PC-3 (cell line): ENCODE data around the gene OR4S1. TPM values are rescaled to one million over a fixed set of nuclear protein-coding genes. Genes with fewer than 3 reads are reported as not detected.
"Not testable (repeated sequence)": the region's sequence is repeated elsewhere in the genome, so short reads cannot be mapped to it uniquely, and the experiment has no call there.

Source experiments
- ATAC-seq: fragments of 200-7000 bp; cut with Tn5 transposase; 2 replicates; pipeline ENCODE4 v1.9.1; 2020; ENCODE audit warnings: mild to moderate bottlenecking, moderate library complexity
- BruUV-seq: library from RNA; stranded (reverse); fragments of 400-500 nt; replicated peaks from 2 replicates; lab custom pipeline; 2021; lab: Mats Ljungman, UMichigan
- CTCF ChIA-PET: fragments of 300-600 bp; sonication (Branson Sonifier 250); formaldehyde crosslinking; loops from one replicate; lab custom pipeline; 2022; ENCODE audit warnings: antibody characterized with exemption; lab: Charles Lee
- POLR2A ChIA-PET: fragments of 300-600 bp; sonication (Branson Sonifier 250); formaldehyde crosslinking; loops from one replicate; lab custom pipeline; 2022; ENCODE audit warnings: antibody characterized with exemption; ENCODE audit not compliant: unreplicated experiment; lab: Charles Lee
- DNase-seq: peaks from one replicate; pipeline ENCODE4 v3.0.0-alpha.2; 2015
- H2AFZ ChIP-seq: fragments of 300-600 bp; sonication (generic); 2 replicates; pipeline ENCODE4 v1.6.0; 2016; ENCODE audit warnings: antibody characterized with exemption, low read length
- H3F3A ChIP-seq: fragments of 300-600 bp; sonication (generic); one replicate; pipeline ENCODE4 v1.6.0; 2017; ENCODE audit warnings: antibody characterized with exemption, low read length, control low read depth, mild to moderate bottlenecking; ENCODE audit not compliant: unreplicated experiment
- H3K27ac ChIP-seq: fragments of 300-600 bp; sonication (generic); 2 replicates; pipeline ENCODE4 v1.5.1; 2016; ENCODE audit warnings: mild to moderate bottlenecking, low read length
- H3K27me3 ChIP-seq: fragments of 300-600 bp; sonication (generic); 2 replicates; pipeline ENCODE4 v1.6.1; 2016; ENCODE audit warnings: low read length, mixed read lengths
- H3K36me3 ChIP-seq: fragments of 300-600 bp; sonication (generic); 2 replicates; pipeline ENCODE4 v1.6.1; 2016; ENCODE audit warnings: low read depth, mixed run types, low read length, mixed read lengths
- H3K4me1 ChIP-seq: fragments of 300-600 bp; sonication (generic); 2 replicates; pipeline ENCODE4 v1.5.1; 2016; ENCODE audit warnings: low read length; ENCODE audit not compliant: insufficient read depth
- H3K4me2 ChIP-seq: fragments of 300-600 bp; sonication (generic); 2 replicates; pipeline ENCODE4 v1.6.0; 2016; ENCODE audit warnings: low read length
- H3K4me3 ChIP-seq: fragments of 300-600 bp; sonication (generic); 2 replicates; pipeline ENCODE4 v1.5.1; 2016; ENCODE audit warnings: mild to moderate bottlenecking, low read length, mixed read lengths
- H3K79me2 ChIP-seq: fragments of 300-600 bp; sonication (generic); 2 replicates; pipeline ENCODE4 v1.6.1; 2017; ENCODE audit warnings: low read length, mixed read lengths
- H3K9ac ChIP-seq: fragments of 300-600 bp; sonication (generic); 2 replicates; pipeline ENCODE4 v1.6.0; 2016; ENCODE audit warnings: mild to moderate bottlenecking, low read length
- H3K9me2 ChIP-seq: fragments of 300-600 bp; sonication (generic); replicated peaks from 2 replicates; pipeline ENCODE4 v1.6.1; 2016; ENCODE audit warnings: mixed run types, low read length, mixed read lengths
- H3K9me3 ChIP-seq: fragments of 300-600 bp; sonication (generic); 2 replicates; pipeline ENCODE4 v1.6.1; 2016; ENCODE audit warnings: low read length, mixed read lengths
- H4K20me1 ChIP-seq: fragments of 300-600 bp; sonication (generic); 2 replicates; pipeline ENCODE4 v1.6.1; 2016; ENCODE audit warnings: low read length, mixed read lengths
- EZH2 ChIP-seq: fragments of 300-600 bp; sonication (generic); IDR thresholded peaks from one replicate; pipeline ENCODE4 v1.6.1; 2017; ENCODE audit warnings: antibody characterized with exemption, mild to moderate bottlenecking, low read length; ENCODE audit not compliant: unreplicated experiment
- EZH2phosphoT487 ChIP-seq: fragments of 300-600 bp; sonication (generic); IDR thresholded peaks from 2 replicates; pipeline ENCODE4 v1.6.1; 2018; ENCODE audit warnings: mild to moderate bottlenecking, antibody characterized with exemption, low read length, borderline replicate concordance
- intact Hi-C: fragments of 100-400 bp; cut with micrococcal nuclease; formaldehyde crosslinking; loops from 2 replicates; pipeline ENCODE4 v1.9.0; 2023
- total RNA-seq: library from RNA; depleted of rRNA; stranded (reverse); fragments of >200 nt; gene quantifications from 2 replicates; pipeline ENCODE4 v1.2.3, GENCODE V29; 2014
- TF ChIP-seq, protein P1 (sequence below): fragments of 300-600 bp; sonication (generic); conservative IDR thresholded peaks from 2 replicates; pipeline ENCODE4 v1.5.1; 2017; ENCODE audit warnings: antibody characterized with exemption, low read depth, mild to moderate bottlenecking, low read length

Gene OR4S1
- total RNA-seq, 1 experiment from 2014 or later: not detected

DNA sequence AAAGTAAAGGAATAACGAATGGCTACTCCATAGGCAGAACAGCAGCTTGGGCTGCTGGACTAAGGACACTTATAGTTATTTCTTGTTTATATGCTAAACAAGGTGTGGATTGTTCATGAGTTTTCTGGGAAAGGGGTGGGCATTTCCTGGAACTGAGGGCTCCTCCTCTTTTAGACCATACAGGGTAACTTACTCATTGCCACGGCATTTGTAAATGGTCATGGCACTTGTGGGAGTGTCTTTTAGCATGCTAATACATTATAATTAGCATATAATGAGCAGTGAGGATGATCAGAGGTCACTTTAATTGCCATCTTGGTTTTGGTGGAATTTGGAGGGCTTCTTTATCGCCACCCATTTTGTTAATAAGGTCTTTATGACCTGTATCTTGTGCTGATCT lies 35.4 kb upstream of the OR4S1 start:
- CTCF ChIA-PET: no interaction called here
- POLR2A ChIA-PET: no interaction called here
- Histone ChIP-seq H3K36me3 (no peaks in the 10 kb centered on the region), H3K4me3 (no peak overlapping the region), H2AFZ (no peak overlapping the region), H3K27ac (no peak overlapping the region), H3K9me3 (no peaks in the 10 kb centered on the region), H3F3A (no peaks in the 10 kb centered on the region), H3K9me2 (no peaks in the 10 kb centered on the region), H3K4me2 (no peak overlapping the region), H3K4me1 (no peaks in the 10 kb centered on the region), H3K9ac (no peak overlapping the region), H3K27me3 (no peaks in the 10 kb centered on the region), H3K79me2 (no peaks in the 10 kb centered on the region), H4K20me1 (no peaks in the 10 kb centered on the region)
- TF ChIP-seq EZH2: no peak
- TF ChIP-seq EZH2phosphoT487: no peak
- TF ChIP-seq, protein P1, sequence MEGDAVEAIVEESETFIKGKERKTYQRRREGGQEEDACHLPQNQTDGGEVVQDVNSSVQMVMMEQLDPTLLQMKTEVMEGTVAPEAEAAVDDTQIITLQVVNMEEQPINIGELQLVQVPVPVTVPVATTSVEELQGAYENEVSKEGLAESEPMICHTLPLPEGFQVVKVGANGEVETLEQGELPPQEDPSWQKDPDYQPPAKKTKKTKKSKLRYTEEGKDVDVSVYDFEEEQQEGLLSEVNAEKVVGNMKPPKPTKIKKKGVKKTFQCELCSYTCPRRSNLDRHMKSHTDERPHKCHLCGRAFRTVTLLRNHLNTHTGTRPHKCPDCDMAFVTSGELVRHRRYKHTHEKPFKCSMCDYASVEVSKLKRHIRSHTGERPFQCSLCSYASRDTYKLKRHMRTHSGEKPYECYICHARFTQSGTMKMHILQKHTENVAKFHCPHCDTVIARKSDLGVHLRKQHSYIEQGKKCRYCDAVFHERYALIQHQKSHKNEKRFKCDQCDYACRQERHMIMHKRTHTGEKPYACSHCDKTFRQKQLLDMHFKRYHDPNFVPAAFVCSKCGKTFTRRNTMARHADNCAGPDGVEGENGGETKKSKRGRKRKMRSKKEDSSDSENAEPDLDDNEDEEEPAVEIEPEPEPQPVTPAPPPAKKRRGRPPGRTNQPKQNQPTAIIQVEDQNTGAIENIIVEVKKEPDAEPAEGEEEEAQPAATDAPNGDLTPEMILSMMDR: no peak
- intact Hi-C loops: no loop called here
- DNase-seq (no peak), ATAC-seq (no peak)
- no TSS peak for BruUV-seq

DNA sequence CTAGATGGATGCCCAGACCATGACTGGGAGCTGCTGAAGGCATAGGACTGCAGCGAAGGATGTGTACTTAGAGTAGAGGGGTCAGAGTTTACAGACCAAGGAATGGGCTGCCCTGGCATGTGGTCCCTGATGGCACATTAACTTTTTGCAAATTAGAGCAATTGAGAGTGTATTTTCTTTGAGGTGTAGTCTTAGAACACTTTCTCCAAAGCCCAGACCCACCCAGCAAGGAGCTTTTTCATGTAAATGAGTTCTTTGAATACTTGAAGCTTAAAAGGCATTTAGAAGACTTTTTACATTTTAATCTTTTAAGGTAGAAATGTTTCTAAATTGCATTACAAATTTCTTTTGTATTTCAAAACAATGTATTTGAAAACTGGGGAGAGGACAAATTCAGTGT lies 33.4 kb upstream of the OR4S1 start:
- H3K79me2 ChIP-seq: no peaks in the 10 kb centered on the region
- BruUV-seq: no TSS peak
- H3K36me3 ChIP-seq: no peaks in the 10 kb centered on the region
- no peaks in the 10 kb centered on the region for H3K9me3 ChIP-seq
- H2AFZ ChIP-seq: no peak overlapping the region
- H3K9ac ChIP-seq: no peak overlapping the region
- H3K4me1 ChIP-seq: no peaks in the 10 kb centered on the region
- TF ChIP-seq, protein P1: no peak
- no peak for TF ChIP-seq EZH2
- no peak for TF ChIP-seq EZH2phosphoT487
- no peak overlapping the region for H3K4me3 ChIP-seq
- no peaks in the 10 kb centered on the region for H3F3A ChIP-seq
- no peaks in the 10 kb centered on the region for H3K27me3 ChIP-seq
- H3K9me2 ChIP-seq: no peaks in the 10 kb centered on the region
- no peak for DNase-seq
- no peak overlapping the region for H3K4me2 ChIP-seq
- ChIA-PET CTCF (no interaction called here), POLR2A (no interaction called here)
- intact Hi-C loops: no loop called here
- no peaks in the 10 kb centered on the region for H4K20me1 ChIP-seq
- H3K27ac ChIP-seq: no peak overlapping the region
- ATAC-seq: no peak

DNA sequence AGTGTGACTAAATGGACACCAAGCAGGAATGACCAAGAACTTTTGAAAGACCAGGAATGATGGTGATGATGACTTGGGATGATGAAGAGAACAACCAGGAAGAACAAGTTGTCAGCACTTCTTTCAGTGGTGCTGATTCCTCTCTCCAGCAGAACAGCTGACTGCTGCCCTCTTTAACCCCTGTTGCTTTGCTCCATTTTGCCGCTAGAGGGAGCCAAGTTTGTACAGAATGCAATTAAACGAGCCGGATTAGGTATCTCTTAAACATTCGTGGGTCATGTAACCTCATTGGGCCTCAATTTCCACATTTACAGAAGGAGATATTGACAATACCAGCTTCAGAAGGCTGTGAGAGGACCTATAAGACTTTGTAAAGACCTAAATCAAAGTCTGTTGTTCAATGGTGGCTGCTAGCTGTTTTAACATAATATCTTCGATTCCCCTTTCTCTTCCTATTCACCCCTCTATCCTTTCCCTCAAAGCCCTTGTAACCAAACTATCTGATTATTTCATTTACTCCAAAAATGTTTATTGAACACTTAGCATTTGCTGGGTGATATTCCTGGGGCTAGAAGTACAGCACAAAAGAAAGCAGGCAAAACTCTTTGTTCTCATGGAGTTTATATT lies 1.9 kb downstream of the OR4S1 start:
- no TSS peak for BruUV-seq
- no peak overlapping the region for H2AFZ ChIP-seq

DNA sequence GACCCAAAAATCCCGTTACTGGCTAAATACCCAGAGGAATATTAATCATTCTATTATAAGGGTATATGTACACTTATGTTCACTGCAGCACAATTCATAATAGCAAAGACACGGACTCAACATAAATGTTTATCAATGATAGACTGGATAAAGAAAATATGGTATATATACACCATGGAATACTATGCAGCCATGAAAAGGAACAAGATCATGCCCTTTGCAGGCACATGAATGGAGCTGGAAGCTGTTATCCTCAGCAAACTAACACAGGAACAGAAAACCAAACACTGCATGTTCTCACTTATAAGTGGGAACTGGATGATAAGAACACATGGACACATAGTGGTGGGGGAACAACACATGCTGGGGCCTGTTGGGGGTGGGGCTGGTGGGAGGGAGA lies 7.6 kb downstream of the OR4S1 start:
- CTCF ChIA-PET, DNase-seq, H4K20me1 ChIP-seq, H3K9me3 ChIP-seq, POLR2A ChIA-PET, H3K36me3 ChIP-seq, H3K9ac ChIP-seq, H3K4me2 ChIP-seq, H3K4me1 ChIP-seq, intact Hi-C loops, H3K9me2 ChIP-seq, H3K79me2 ChIP-seq, H2AFZ ChIP-seq, BruUV-seq, H3K4me3 ChIP-seq, H3K27ac ChIP-seq, H3K27me3 ChIP-seq, ATAC-seq, H3F3A ChIP-seq: not testable (repeated sequence)

More for the DNA sequence above, 1.9 kb downstream of the OR4S1 start:
- Histone ChIP-seq H3K4me1 (no peaks in the 10 kb centered on the region), H3K79me2 (no peaks in the 10 kb centered on the region), H3K36me3 (no peaks in the 10 kb centered on the region), H3K9me3 (no peaks in the 10 kb centered on the region), H3K9ac (no peak overlapping the region), H3K4me2 (no peak overlapping the region), H3F3A (no peaks in the 10 kb centered on the region), H3K9me2 (no peaks in the 10 kb centered on the region), H3K27me3 (no peaks in the 10 kb centered on the region), H4K20me1 (no peaks in the 10 kb centered on the region), H3K4me3 (no peak overlapping the region), H3K27ac (no peak overlapping the region)
- intact Hi-C loops: loop anchor here (5.0 kb wide), 1 partner anchor 859 kb away; no protein-coding TSS in a partner anchor
- DNase-seq: peak; percentile 75
- POLR2A ChIA-PET: no interaction called here
- no peak for TF ChIP-seq EZH2
- TF ChIP-seq EZH2phosphoT487: no peak
- TF ChIP-seq, protein P1: peak; percentile 91
- CTCF ChIA-PET: no interaction called here
- peak; percentile 61 for ATAC-seq
